NCI-H345 treated with DMSO at 0.1 percent for 48 hours (cell line): ENCODE results near the gene PPP1R12B.
"Not testable (repeated sequence)": the region's sequence is repeated elsewhere in the genome, so short reads cannot be mapped to it uniquely, and the experiment has no call there.

Experiments
- DNase-seq: peaks from one replicate; lab custom pipeline; 2025; ENCODE audit not compliant: unreplicated experiment; lab: John Stamatoyannopoulos, UW

Gene PPP1R12B

GRCh38 chr1:202480640-202481039 is 132.1 kb downstream of the PPP1R12B start:
- not testable (repeated sequence) for DNase-seq

GRCh38 chr1:202483362-202483761 is 134.9 kb downstream of the PPP1R12B start:
- not testable (repeated sequence) for DNase-seq

- DNase-seq: not testable (repeated sequence)
Measured at GRCh38 chr1:202484032-202484431, 135.5 kb downstream of the PPP1R12B start.

- not testable (repeated sequence) for DNase-seq
Measured at GRCh38 chr1:202484820-202485219, 136.3 kb downstream of the PPP1R12B start.

GRCh38 chr1:202488178-202488649 is 139.7 kb downstream of the PPP1R12B start:
- not testable (repeated sequence) for DNase-seq

- not testable (repeated sequence) for DNase-seq
Measured at GRCh38 chr1:202489101-202489500, 140.6 kb downstream of the PPP1R12B start.

GRCh38 chr1:202493112-202493511 is 144.6 kb downstream of the PPP1R12B start:
- not testable (repeated sequence) for DNase-seq

GRCh38 chr1:202498542-202498941 is 150.0 kb downstream of the PPP1R12B start:
- DNase-seq: no peak

GRCh38 chr1:202499997-202500396 is 151.5 kb downstream of the PPP1R12B start:
- not testable (repeated sequence) for DNase-seq

- no peak for DNase-seq
Measured at GRCh38 chr1:202501281-202501680, 152.8 kb downstream of the PPP1R12B start.

GRCh38 chr1:202505356-202505755 is 156.9 kb downstream of the PPP1R12B start:
- DNase-seq: no peak

GRCh38 chr1:202505880-202506575 is 157.5 kb downstream of the PPP1R12B start:
- not testable (repeated sequence) for DNase-seq

GRCh38 chr1:202508863-202509262 is 160.4 kb downstream of the PPP1R12B start:
- not testable (repeated sequence) for DNase-seq

GRCh38 chr1:202513875-202514274 is 165.4 kb downstream of the PPP1R12B start:
- DNase-seq: not testable (repeated sequence)

GRCh38 chr1:202516434-202516877 is 168.0 kb downstream of the PPP1R12B start:
- no peak for DNase-seq

GRCh38 chr1:202517146-202517545 is 168.6 kb downstream of the PPP1R12B start:
- DNase-seq: not testable (repeated sequence)

GRCh38 chr1:202518180-202518579 is 169.7 kb downstream of the PPP1R12B start:
- DNase-seq: not testable (repeated sequence)

GRCh38 chr1:202518905-202519304 is 170.4 kb downstream of the PPP1R12B start:
- DNase-seq: not testable (repeated sequence)

- DNase-seq: not testable (repeated sequence)
Measured at GRCh38 chr1:202520129-202520856, 171.8 kb downstream of the PPP1R12B start.

GRCh38 chr1:202520857-202521216 is 172.3 kb downstream of the PPP1R12B start:
- not testable (repeated sequence) for DNase-seq

- DNase-seq: not testable (repeated sequence)
Measured at GRCh38 chr1:202521484-202521883, 173.0 kb downstream of the PPP1R12B start.

- DNase-seq: no peak
Measured at GRCh38 chr1:202521886-202522285, 173.4 kb downstream of the PPP1R12B start.
